ENCODE data around the gene TMEM72.

TMEM72 gene

DNA sequence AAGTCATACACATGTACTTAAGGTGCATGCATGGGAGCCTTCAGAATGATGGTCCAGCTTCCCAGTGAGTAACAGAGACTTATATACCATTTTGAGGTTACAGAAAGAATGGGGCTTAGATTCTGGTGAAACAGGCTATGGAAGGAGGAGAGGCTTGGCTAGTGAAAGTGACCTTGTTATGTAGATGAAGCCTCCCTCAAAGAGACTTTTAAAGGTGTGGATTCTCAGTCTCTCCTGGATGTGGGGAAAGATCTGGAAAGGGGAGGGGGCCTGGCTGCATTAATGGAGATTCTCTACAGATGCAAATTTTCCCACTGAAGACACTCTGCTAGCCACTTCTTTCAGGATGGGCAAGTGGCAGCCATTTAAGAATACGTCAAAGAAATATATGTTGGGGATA lies 54.0 kb downstream of the TMEM72 start:
- TF ChIP-seq, protein P1, sequence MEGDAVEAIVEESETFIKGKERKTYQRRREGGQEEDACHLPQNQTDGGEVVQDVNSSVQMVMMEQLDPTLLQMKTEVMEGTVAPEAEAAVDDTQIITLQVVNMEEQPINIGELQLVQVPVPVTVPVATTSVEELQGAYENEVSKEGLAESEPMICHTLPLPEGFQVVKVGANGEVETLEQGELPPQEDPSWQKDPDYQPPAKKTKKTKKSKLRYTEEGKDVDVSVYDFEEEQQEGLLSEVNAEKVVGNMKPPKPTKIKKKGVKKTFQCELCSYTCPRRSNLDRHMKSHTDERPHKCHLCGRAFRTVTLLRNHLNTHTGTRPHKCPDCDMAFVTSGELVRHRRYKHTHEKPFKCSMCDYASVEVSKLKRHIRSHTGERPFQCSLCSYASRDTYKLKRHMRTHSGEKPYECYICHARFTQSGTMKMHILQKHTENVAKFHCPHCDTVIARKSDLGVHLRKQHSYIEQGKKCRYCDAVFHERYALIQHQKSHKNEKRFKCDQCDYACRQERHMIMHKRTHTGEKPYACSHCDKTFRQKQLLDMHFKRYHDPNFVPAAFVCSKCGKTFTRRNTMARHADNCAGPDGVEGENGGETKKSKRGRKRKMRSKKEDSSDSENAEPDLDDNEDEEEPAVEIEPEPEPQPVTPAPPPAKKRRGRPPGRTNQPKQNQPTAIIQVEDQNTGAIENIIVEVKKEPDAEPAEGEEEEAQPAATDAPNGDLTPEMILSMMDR (IDR thresholded peaks at IDR 0.05): no peak
- no peak for DNase-seq (ENCODE audit: low spot score)
- peak overlapping the region; percentile 94 for H3K4me3 ChIP-seq
- peak overlapping the region; percentile 86 to 92 for H3K27ac ChIP-seq

DNA sequence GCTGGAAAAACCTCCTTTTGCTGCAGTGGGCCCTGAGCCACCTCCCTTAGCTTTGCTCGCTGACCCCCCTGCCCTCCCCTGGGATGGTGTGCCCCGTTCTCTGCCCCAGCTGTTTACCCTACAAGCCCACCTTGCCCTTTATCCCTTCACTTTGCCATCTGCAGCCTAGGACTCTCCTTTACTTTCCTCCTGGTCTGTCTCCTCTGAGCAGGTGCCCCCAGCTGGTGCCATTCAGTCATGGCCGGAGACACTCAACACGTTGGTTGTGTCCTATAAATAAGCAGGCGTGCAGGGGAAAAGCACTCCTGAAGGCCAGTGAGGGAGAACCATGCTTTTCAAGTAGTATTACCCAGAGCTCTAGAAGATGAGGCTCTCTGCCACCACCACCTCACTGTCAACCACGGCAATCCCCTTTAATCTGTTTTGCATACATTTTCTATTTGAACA lies 54.5 kb downstream of the TMEM72 start:
- Histone ChIP-seq H3K27ac (peak overlapping the region; percentile 28 to 92), H3K4me3 (no peak overlapping the region)
- TF ChIP-seq, protein P1 (IDR thresholded peaks at IDR 0.05): no peak
- DNase-seq (ENCODE audit: low spot score): peak; percentile 64

DNA sequence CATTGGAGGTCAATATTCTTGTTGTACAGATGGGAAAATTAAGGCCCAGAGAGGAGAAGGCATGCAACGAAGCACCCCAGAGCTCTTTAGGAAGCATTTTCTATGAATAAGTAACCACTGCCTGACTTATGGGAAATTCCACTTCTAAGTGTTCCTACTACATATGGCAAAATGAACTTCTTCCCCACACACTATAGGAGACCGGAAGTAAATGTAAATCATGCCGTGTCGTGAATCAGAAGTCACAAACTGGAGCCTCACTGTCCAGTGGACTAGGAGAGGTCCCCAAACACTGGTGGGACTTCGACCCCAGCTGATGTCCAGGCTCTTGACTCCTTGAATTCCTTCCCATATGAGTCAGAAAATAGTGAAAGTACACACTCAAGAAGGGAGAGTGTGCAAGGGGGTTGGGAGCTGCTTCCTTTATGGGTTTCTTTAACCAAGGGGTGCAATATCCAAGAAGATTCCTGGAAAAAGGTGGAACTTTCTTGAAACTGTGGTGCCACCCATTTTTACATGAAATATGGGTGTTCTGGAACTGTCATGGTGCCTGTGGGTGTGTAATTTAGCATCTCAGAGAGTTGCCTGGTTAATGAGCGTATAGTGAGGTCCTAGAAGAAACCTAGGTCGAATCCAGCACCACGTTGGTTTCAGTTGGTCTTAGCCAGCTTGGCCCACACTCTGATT lies 55.1 kb downstream of the TMEM72 start:
- H3K27ac ChIP-seq: peak overlapping the region; percentile 28 to 92
- peak; percentile 49 for DNase-seq (ENCODE audit: low spot score)
- TF ChIP-seq, protein P1 (IDR thresholded peaks at IDR 0.05): no peak
- no peak overlapping the region for H3K4me3 ChIP-seq

DNA sequence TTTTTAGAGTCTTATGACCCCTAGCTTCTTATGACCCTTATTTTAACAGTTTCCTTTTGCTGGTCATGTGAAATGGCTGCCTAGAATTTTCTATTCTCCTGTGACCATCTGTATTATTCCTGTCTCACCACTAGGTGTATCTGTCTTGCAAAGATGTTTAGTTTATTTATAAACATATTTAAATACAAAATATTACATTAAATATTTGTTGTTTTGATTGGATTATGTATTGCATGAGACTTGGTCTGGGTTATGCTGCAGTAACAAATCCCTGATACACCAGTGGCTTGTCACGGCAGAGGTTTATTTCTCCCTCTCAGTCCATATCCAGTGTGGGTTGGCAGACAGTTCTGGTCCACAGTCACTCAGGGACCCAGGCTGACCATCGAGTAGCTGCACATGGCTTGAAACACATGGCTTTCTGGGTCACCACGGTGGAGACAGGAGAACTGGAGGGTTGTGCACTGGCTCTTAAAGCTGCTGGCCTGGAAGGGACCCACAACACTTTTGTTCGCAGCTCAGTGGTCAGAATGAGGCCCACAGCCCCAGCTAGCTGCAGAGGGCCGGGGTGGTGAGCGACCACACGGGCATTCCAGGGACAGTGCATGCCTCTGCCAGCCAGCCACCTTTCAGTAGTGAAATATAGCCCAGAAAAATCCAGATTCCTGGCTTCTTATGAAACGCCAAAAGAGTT lies 55.8 kb downstream of the TMEM72 start:
- no peak for DNase-seq (ENCODE audit: low spot score)
- TF ChIP-seq, protein P1 (IDR thresholded peaks at IDR 0.05): no peak
- Histone ChIP-seq H3K4me3 (peak overlapping the region; percentile 22), H3K27ac (peak overlapping the region; percentile 34 to 92)

DNA sequence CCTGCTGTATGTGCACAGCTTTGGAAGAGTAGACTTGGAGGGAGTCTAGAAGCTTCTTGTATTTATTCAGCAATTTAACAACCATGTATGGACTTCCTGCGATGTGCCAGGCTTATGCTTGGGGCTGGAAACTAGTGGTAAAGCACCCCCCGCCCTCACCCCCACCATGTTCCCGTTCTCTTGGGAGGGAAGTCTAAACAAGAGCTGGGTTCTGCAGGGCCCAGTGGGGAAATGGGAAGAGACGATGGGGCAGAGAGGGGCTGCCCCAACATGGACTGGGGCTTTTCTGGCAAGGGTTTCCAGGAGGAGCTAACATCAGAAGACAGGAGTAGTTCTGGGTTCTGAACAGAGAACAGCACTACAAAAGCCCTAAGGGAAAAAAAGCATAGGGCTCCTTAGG lies 56.5 kb downstream of the TMEM72 start:
- TF ChIP-seq, protein P1 (IDR thresholded peaks at IDR 0.05): no peak
- peak; percentile 75 for DNase-seq (ENCODE audit: low spot score)
- peak overlapping the region; percentile 34 to 84 for H3K27ac ChIP-seq
- H3K4me3 ChIP-seq: peak overlapping the region; percentile 3

DNA sequence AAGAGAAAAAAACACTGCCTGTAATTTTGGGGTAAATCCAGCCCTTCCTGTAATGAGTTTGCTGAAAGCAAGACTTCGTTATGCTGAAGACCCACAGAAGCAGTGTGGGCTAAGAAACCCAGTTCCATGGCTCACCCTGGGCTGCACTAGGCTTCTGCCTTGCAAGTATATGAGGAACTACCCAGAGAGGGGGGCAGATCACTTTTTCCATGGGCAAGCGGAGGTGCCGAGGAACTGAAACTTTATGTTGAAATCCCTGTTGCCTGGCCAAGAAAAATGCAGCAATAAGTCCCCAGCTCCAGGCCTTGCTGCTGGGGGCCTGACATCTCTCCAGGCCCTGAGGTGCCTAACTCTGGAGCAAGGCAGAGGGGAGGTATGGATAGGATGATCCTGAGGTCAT lies 57.0 kb downstream of the TMEM72 start:
- H3K27ac ChIP-seq: peak overlapping the region; percentile 34 to 84
- H3K4me3 ChIP-seq: peak overlapping the region; percentile 3
- DNase-seq (ENCODE audit: low spot score): peak; percentile 81
- TF ChIP-seq, protein P1 (IDR thresholded peaks at IDR 0.05): no peak

Measured in coronary artery (tissue), 2 donors.